Activated CD4-positive, alpha-beta T cell treated with anti-CD3 and anti-CD28 coated beads, Interleukin-2, amount 50 U/mL, for 4 hours (primary cell): ENCODE measurements around the gene ADGRL1.
"Not testable (repeated sequence)": the region's sequence is repeated elsewhere in the genome, so short reads cannot be mapped to it uniquely, and the experiment has no call there.

ENCODE experiments used
- DNase-seq, 2 experiments: peaks; one replicate each; pipeline ENCODE4 v3.0.0-alpha.2; 2020

ADGRL1 gene

GRCh38 chr19:14217886-14218285, 11.9 kb upstream of the ADGRL1 start:
- not testable (repeated sequence) for DNase-seq

GRCh38 chr19:14214580-14214979, 8.6 kb upstream of the ADGRL1 start:
- DNase-seq = no peak

- DNase-seq = not testable (repeated sequence)
Measured at GRCh38 chr19:14210182-14210581, 4.2 kb upstream of the ADGRL1 start.

- DNase-seq = not testable (repeated sequence)
Measured at GRCh38 chr19:14209401-14209800, 3.4 kb upstream of the ADGRL1 start.

GRCh38 chr19:14208496-14208895, 2.5 kb upstream of the ADGRL1 start:
- DNase-seq = not testable (repeated sequence)

- not testable (repeated sequence) for DNase-seq
Measured at GRCh38 chr19:14207796-14208195, 1.8 kb upstream of the ADGRL1 start.

- peak; percentile 78 for DNase-seq
Measured at GRCh38 chr19:14206737-14207726, 1.1 kb upstream of the ADGRL1 start.

GRCh38 chr19:14206308-14206707, 339 bp upstream of the ADGRL1 start:
- not testable (repeated sequence) for DNase-seq

GRCh38 chr19:14204676-14205451, 1.1 kb downstream of the ADGRL1 start:
- not testable (repeated sequence) for DNase-seq

- not testable (repeated sequence) for DNase-seq
Measured at GRCh38 chr19:14204219-14204618, 1.8 kb downstream of the ADGRL1 start.

GRCh38 chr19:14203788-14204187, 2.2 kb downstream of the ADGRL1 start:
- not testable (repeated sequence) for DNase-seq

- no peak for DNase-seq
Measured at GRCh38 chr19:14203177-14203576, 2.8 kb downstream of the ADGRL1 start.

- DNase-seq = not testable (repeated sequence)
Measured at GRCh38 chr19:14201481-14201880, 4.5 kb downstream of the ADGRL1 start.

GRCh38 chr19:14200147-14200841, 5.7 kb downstream of the ADGRL1 start:
- DNase-seq = peak; percentile 43 to 46

- DNase-seq = no peak
Measured at GRCh38 chr19:14198384-14199376, 7.3 kb downstream of the ADGRL1 start.

GRCh38 chr19:14197882-14198281, 8.1 kb downstream of the ADGRL1 start:
- DNase-seq = no peak

GRCh38 chr19:14197288-14197687, 8.7 kb downstream of the ADGRL1 start:
- not testable (repeated sequence) for DNase-seq

GRCh38 chr19:14196105-14196504, 9.9 kb downstream of the ADGRL1 start:
- peak; percentile 77 to 80 for DNase-seq

GRCh38 chr19:14195216-14195615, 10.8 kb downstream of the ADGRL1 start:
- DNase-seq = not testable (repeated sequence)

- DNase-seq = no peak
Measured at GRCh38 chr19:14189415-14189814, 16.6 kb downstream of the ADGRL1 start.

GRCh38 chr19:14188086-14188485, 17.9 kb downstream of the ADGRL1 start:
- not testable (repeated sequence) for DNase-seq

- DNase-seq = no peak
Measured at GRCh38 chr19:14187561-14187960, 18.4 kb downstream of the ADGRL1 start.
